Activated CD4-positive, alpha-beta T cell treated with anti-CD3 and anti-CD28 coated beads, Interleukin-2, Interleukin-6, amounts not matched to agents 100 ng/mL and 50 ng/mL, durations not matched to agents 16 hours and 8 hours (primary cell): Measurements from ENCODE around the gene SNRNP70.

ENCODE experiments used
- DNase-seq: peaks from one replicate; pipeline ENCODE4 v3.0.0-alpha.2; 2020

The SNRNP70 gene

DNA sequence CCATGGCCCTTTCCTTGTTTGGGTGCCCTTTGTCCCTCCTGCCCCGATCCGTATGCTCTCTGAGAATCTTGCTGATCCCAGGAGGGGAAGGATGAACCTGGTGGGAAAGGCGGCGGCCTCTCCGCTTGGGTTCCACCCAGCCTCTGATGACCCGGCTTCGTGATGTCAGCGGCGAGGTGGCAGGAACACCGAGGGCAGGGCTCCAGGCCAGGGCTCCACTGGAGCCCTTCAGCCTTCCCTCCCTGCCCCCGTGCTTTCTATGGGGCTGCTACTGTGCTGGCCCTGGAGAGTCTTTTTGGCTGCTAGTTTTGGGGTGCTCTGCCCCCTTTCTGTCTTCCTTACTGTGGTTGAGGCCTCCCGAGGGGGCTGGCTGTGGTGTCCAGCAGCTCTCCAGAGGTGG is 17.1 kb downstream of the SNRNP70 start:
- DNase-seq, result no peak

DNA sequence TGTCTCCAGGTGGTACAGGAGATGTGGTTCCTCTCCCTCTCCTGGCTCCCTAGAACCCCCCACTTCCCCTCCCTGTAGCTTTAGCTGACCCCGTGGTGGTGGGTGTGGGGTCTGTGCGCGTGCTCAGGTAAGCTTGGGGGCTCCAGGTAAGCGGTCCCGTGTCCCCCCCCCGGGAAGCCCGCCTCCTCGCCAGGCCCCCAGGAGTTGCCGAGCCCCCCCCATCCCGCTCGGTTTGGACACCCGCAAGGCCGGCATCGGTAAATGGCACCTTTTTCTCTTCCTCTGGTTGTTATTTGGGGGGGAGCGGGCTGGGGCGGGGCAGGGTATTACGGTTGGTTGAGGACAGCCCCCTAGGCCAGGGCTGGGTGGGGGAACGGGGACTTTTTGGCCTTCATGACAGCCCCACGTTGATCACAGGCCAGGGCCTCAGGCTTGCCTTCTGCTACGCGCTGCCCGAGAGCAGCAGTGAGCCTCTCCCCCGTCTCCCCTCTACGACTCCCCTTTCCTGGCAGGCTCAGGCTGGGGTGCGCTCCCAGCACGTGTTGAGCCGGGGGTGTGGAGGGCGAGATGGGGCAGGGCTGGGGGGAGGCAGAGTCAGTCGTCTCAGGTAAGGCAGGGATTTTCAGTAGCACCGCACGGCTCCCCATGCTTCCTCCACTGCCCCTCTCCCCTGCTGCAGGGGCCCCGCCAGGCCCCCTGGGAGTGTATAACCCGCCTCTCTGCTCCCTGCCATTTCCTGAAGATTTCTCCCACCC is 18.3 kb downstream of the SNRNP70 start:
- no peak for DNase-seq

DNA sequence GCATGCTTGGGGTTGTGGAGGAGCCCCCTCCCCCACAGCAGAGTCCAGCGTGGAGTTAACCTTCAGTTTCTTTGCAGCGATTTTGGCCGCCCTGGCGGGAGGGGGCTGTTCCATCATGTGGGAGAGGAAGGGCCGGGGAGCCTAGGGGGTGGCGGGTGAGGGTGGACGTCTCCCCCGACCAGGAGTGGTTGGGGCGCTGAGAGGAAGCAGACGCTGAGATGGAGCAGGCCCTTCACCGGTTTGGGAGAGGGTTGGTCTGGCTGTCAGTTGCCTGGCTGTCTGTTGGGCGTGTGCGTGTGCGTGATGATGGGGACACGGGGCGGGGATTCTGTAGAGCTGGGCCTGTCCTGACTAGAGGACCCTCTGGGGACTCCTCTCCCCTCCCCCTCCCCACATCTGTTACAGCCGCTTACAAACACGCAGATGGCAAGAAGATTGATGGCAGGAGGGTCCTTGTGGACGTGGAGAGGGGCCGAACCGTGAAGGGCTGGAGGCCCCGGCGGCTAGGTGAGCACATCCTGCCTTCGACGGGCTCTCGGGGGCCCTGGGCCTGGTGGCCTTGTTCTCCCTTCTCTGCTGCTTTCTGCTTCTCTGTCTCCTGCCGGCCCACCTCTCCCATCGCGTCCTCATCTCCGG is 19.1 kb downstream of the SNRNP70 start:
- no peak for DNase-seq

DNA sequence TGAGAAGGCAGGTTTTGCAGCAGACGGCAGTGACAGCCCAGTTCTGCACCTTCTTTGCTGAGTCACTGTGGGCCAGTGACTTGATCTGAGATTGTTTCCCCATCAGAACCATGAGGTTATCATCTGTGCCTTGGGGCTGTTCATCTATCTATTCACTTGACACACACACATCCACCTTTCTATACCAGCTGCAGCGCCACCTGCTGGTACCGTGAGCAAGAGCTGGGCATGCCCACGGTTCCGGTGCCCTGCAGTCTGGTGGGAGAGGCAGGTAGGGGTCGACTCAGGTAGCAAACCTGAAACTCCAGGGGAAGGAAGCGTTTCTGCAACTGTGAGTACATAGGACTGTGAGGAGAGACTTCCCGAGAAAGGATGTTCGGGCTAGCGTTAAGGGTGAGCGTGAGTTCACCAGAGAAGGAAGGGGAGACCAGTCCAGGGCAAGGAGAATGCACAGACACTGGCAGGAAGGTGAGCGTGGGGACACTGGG is 21.4 kb downstream of the SNRNP70 start:
- peak; percentile 72 for DNase-seq

DNA sequence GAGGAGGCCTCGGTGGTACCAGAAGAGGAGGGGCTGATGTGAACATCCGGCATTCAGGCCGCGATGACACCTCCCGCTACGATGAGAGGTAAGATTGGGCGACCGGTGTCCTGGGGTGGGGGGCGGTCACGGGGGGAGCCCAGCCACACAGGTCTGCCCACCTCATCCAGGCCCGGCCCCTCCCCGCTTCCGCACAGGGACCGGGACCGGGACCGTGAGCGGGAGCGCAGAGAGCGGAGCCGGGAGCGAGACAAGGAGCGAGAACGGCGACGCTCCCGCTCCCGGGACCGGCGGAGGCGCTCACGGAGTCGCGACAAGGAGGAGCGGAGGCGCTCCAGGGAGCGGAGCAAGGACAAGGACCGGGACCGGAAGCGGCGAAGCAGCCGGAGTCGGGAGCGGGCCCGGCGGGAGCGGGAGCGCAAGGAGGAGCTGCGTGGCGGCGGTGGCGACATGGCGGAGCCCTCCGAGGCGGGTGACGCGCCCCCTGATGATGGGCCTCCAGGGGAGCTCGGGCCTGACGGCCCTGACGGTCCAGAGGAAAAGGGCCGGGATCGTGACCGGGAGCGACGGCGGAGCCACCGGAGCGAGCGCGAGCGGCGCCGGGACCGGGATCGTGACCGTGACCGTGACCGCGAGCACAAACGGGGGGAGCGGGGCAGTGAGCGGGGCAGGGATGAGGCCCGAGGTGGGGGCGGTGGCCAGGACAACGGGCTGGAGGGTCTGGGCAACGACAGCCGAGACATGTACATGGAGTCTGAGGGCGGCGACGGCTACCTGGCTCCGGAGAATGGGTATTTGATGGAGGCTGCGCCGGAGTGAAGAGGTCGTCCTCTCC is 22.6 kb downstream of the SNRNP70 start:
- DNase-seq, result no peak

DNA sequence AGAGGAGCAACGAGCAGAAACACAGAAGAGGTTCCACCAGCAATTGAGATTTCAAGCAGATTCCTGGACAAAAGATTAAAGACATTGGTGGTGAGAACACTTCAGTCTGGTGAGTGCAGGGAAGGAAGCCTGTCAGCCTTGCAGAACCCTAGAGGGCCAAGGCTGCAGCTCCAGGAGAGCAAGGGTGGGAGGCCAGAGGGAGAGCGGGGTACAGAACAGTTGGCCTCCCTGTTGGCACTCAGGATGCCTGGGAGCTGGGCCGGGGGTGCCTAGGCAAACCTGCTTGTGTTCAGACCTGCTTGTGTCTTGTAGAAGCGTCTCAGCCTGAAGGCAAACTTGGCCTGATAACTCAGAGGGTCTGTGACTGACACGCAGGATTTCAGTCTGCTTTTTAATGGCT is 23.8 kb downstream of the SNRNP70 start:
- no peak for DNase-seq

DNA sequence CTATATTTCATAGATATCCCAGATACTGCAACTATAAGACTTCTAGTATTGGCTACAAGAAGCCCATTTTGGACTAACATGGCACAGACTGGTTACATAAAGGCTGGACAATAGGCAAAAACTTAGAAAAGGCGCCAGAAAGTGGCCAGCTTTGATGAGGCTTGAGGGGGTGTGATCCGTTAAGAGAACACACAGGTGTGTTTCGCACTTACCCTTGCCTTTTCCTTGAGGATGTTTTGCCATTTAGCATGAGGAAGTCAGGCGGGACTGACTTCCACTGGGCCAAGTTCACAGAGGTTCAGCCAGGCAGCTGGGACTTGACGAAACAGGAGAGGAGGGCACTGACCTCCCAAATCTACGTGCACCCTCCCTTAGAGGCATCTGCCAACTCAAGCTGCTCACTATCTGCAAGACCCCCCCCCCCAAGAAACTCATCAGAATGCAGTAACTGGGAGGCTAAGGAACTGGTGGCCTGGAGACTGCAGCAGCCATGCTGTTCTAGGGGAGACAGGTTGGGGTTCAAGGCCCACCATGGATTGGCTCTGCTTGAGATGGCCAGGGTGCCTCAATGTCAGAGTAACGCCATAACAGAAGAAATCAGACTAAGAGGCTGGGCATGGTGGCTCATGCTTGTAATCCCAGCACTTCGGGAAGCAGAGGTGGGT is 24.4 kb downstream of the SNRNP70 start:
- DNase-seq, result no peak

DNA sequence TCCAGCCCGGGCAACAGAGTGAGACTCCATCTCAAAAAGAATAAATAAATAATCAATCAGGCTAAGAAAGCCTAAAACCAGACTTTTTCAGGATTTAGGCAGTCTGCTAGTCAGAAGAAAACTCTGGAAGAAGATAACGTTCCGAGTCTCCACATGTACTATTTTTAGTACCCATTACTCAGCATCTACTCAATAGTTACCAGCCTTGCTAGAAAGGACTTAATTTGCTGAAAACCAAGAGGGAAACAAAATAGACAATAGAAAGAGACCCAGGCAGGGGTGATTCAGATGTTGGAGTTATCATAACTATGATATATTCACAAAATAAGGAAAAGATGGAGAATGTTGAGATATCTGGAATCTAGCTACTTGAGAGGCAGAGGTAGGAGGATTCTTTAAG is 25.3 kb downstream of the SNRNP70 start:
- DNase-seq, result no peak

DNA sequence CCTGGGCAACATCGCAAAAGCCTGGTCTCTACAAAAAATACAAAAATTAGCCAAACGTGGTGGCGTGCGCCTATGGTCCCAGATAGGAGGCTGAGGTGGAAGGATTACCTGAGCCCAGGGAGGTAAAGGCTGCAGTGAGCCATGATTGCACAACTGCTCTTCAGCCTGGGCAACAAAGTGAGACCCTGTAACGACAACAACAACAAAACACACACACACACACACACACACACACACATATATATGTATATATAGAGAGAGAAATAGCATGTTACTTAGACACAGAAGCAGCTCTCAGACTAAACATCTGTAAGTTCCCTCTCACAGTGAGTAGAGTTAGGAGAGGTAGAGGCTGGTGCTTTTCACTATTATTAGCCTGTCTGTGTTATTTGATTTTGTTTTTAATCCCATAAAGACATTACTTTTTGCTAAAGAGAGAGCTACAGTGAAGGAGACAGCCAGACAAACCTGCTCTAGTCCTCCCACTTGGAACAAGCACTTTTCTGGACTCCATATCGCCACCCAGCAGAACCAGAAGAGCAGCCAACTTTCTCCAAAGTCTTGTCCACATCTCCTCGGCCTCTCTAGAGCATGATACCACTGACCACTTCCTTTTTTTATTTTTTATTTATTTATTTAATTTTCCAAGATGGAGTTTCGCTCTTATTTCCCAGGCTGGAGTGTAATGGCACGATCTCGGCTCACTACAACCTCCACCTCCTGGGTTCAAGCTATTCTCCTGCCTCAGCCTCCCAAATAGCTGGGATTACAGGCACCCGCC is 26.2 kb downstream of the SNRNP70 start:
- no peak for DNase-seq

DNA sequence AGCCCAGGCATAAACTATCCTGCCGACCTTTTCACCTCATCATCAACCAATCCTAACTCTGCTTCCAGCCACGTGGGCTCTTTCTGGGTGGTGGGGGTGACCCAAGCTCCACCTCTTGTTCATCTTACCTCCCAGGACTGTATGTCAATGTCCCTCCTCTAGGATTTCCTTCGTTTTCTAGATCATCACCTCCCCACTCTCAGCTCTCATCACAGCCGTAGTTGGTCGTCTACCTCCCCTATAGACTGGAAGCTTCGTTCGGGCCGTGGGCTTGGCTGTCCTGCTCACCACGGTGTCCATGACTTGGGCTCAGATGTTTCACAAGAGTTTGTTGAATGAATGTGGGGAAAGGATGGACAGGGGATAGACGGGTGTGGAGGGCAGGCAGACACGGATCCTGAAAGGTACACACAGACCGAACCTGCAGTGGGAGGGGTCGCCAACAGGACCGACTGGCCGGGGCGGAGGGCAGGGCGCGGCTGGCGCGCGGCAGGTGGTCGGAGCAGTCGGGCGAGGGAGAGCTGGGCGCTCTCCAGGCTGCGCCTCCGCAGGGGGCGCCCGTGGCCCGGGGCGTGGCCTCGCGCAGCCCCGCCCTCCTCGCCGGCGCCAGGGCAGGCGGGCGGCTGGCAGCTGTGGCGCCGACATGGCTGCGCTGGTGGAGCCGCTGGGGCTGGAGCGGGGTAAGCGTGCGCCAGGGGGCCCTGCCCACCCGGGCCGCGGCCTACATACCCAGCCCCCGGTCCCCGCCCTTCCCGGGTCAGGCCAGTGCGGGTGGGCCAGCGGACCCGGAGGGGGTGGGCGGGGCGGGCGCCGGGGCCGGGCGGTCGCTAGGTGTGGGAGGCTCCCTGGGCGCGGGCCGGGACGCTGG is 28.7 kb downstream of the SNRNP70 start, which contains the start of gene LIN7B:
TSS of gene LIN7B (plus strand) at position 609 of the 868 bp plus-strand sequence. CDS start at position 644, 35 bp downstream.
- DNase-seq, result peak; percentile 81

DNA sequence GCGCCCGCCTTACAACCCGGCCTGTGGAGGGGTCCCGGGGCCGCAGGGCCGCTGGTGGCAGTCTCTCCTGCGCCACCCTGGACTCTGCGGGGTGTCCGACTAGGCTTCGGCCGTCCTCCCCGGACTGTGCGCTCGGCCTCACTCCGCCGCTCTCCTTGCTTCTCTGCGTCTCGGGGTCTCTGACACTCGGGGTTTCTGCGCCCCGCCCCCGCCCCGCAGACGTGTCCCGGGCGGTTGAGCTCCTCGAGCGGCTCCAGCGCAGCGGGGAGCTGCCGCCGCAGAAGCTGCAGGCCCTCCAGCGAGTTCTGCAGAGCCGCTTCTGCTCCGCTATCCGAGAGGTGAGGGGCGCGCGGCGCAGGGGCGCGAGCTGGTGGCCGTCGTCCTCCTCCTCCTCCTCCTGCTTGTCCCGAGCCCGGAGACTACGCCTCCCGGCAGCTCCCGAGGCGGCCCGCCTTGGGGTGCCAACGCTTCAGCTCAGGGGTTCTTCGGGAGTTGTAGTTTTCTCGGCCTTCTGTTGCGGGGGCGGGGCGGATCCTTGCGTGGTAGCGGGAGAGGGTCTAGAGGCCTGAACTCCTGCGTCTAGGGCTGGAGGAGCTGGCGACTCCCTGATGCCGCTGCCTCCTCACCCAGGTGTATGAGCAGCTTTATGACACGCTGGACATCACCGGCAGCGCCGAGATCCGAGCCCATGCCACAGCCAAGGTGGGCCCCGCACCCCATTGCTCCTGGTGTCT is 29.5 kb downstream of the SNRNP70 start:
- peak; percentile 60 for DNase-seq

DNA sequence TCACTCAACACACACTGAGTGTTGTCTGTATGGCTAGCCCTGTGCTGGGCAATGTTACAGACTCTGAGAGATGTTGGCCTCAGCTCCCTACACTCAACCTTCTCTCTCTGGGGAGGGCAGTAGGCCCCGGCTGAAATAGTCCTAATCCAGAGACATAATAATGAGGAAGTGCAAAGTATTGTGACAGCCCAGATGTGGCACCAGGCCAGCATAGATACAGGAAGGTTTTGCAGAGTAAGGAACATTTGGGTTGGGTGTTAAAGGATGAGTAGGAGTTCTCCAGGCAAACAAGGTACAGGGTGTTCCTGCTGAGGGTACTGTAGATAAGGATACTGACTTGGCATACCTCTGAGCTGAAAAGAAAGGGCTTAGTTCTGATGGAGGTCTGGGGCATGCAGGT is 31.3 kb downstream of the SNRNP70 start:
- no peak for DNase-seq

DNA sequence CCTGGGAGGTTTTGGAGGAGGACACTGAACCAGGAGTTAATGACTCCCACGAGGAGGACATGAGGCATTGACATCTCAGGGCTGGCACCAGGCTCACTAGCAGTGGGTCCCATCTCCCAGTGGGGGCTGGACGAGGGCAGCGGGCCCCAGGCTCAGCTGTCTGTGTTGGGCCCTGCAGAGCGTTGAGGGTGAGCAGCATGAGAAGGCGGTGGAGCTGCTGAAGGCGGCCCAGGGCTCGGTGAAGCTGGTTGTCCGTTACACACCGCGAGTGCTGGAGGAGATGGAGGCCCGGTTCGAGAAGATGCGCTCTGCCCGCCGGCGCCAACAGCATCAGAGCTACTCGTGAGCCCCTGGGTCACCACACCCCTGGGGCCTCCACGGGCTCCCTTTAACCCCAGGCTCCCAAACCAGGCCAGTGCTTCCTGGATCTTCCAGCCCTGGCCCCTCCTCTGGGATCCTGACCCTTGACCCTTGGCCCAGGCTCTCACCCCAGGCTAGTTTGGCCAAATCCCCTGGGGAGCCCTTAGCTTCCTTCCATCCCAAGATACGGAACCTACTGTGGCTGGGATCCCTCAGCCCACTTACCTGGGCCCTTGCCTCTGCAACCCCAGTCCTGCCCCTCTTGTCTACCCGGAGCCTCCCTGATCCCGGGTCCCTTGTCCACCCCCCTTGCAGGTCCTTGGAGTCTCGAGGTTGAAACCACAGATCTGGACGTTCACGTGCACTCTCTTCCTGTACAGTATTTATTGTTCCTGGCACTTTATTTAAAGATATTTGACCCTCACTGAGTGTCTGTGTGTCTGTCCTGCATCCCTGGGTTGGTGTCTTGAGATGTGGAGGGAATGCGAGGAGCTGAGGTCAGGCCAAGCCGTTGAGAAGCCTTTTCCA is 32.7 kb downstream of the SNRNP70 start:
- no peak for DNase-seq

DNA sequence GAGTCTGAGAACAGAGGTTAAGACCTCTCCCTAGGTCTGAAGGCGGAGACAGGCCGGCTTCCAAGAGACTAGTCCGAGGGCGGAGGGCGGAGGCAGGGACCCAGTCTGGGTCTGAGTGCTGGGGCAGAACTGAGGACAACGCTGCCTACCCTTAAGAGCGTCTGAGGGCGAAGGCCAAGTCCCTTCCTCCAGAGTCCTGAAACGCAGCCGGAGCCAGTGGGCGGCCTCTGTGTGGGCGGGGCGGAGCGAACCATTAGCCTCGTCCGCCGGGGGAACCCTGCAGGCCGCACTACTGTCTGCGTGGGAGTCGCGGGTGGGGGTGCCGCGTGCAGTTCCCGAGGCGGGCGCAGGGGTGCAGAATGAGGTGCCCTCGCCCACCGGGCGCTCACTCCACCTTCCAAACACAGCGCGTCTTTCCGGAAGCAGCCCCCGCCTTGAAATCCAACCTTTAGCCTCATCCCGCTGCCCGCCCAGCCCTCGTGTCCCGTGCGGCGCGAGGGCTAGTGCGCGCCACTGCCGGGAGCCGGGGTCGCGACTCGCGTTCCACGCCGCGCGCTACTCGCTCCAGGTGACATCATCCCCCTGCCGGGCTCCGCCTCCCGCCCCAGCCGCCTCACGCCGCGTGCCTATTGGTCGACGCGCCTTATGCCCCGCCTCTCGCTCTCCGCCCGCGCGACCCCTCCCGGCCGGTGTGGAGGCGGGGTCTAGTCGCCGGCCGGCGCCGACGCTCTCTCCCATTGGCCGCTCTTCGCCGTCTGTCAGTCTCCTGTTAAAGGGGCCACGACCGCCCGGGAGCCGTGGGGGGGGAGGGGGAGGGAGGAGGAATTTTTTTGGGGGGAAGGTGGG is 33.5 kb downstream of the SNRNP70 start, which contains the start of gene C19orf73:
TSS of gene C19orf73 (minus strand) at position 579 of the 846 bp plus-strand sequence. CDS start at position 458, 121 bp downstream.
- peak; percentile 97 for DNase-seq

DNA sequence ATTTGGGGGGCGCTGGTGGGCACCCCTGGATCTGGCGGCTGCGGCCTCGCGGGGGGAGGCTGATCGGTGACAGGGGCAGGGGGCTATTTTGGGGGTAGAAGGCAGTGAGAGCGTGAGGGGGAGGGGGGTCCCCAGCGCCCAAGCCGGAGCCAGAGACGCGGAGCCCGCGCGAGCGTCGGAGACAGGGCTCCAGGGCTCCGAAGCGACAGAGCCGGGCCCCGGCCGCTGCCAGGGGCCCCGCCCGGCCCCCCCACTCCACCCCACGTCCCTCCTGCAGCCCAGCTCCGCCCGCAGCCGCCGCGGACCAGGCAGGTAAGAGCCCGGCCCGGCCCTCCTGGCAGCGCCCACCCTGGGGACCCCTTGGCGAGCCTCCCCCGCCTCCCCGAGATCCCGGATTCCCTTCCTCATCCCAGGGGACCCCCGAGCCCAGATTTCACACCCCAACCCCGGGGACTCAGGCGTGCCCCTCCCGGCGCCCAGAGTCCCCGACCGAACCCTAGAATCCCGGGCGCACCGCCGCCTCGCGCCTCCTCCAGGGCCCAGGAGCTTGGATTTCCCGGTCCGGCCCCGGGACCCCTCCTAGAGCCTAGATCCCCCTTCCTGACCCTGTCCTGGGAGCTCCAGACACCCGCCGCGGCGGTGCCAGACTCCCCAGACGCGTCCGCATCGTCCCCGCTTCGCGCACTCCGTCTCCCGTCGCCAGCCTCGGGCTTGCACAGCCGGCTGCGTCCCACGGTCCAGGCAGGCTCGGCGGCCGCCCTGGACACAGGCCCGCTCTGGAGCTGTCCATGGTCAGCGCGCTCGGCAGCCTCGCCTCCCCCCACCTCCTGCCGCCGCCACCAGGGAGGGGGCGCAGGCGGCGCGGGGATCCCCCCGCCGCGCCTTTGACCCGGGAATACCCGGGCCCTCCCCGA is 34.4 kb downstream of the SNRNP70 start, which contains the start of gene PPFIA3:
TSS of gene PPFIA3 (plus strand) at position 134 of the 914 bp plus-strand sequence. CDS start 8,330 bp downstream, outside the sequence.
- DNase-seq, result no peak

DNA sequence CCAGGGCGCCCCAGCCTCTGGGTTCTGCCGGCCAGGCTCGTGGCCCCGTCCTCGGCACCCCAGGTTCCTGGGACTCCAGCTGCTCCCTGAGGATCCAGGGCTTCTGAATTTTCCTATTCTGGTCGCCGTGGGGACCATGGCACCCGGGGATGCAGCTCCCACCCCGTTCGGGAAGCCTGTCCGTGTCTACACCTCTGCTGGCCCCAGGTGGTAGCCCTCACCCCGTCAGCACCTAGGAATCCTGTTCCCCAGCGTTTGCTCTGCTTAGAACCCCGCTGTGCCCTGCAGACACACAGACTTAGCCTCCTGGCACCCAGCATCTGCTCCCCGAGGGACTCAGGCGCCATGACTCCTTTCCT is 35.1 kb downstream of the SNRNP70 start:
- DNase-seq, result no peak

DNA sequence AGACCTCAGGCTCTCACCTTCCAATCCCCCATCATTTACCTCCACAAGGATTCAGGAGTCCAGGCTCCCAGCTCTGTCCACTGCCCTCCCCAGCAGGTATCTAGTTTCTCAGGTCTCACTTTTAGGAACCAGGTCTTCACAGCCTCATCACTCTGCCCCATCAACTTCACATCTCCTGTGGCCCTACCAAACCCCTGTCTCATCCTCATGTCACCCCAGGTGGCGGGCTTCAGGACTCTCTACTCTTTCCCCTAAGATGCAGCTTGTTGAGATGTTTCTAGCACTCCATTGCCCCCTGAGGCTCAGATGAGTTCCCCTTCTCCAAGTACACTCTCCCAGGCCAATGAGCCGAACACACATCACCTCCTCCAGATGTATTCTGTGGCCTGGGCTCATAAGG is 35.6 kb downstream of the SNRNP70 start:
- DNase-seq, result no peak
